ENCODE measurements around the gene GPR156.
"Not testable (repeated sequence)": the region's sequence is repeated elsewhere in the genome, so short reads cannot be mapped to it uniquely, and the experiment has no call there.

Gene GPR156

GRCh38 chr3:120298996-120299395 lies 14.0 kb upstream of the GPR156 start:
- Histone ChIP-seq H3K9me3 (ENCODE audit: control extremely low read depth in 1 of 5, control insufficient read depth in 4 of 5, insufficient read depth in 2 of 5, low read depth in 1 of 5, low read length in 4 of 5) (no peaks in the 10 kb centered on the region), H3K4me1 (ENCODE audit: control extremely low read depth in 1 of 4, control insufficient read depth in 4 of 4, insufficient read depth in 4 of 4, low read length in 3 of 4) (no peaks in the 10 kb centered on the region), H3K4me3 (ENCODE audit: control insufficient read depth in 1 of 7, extremely low read depth in 1 of 7, insufficient read depth in 4 of 7, low read depth in 2 of 7, low read length in 6 of 7) (no peak overlapping the region), H3K27me3 (replicated peaks in 2 of 5; ENCODE audit: control insufficient read depth in 4 of 5, insufficient read depth in 5 of 5, low read length in 4 of 5) (no peaks in the 10 kb centered on the region), H3K36me3 (ENCODE audit: control insufficient read depth in 4 of 4, insufficient read depth in 4 of 4, low read length in 3 of 4) (no peaks in the 10 kb centered on the region), H3K27ac (ENCODE audit: insufficient read depth in 1 of 2, low read depth in 1 of 2, low read length in 2 of 2, poor library complexity in 1 of 2, severe bottlenecking in 2 of 2) (no peak overlapping the region)
- no peak for DNase-seq
- ChIA-PET CTCF (interaction anchor here (0.6 kb wide), 1 partner anchor 76 kb away, joined by 3 read pairs; no protein-coding TSS in a partner anchor), POLR2A (no interaction called here)

- H3K4me1 ChIP-seq (ENCODE audit: control extremely low read depth in 1 of 4, control insufficient read depth in 4 of 4, insufficient read depth in 4 of 4, low read length in 3 of 4); DNase-seq; H3K27ac ChIP-seq (ENCODE audit: insufficient read depth in 1 of 2, low read depth in 1 of 2, low read length in 2 of 2, poor library complexity in 1 of 2, severe bottlenecking in 2 of 2); H3K4me3 ChIP-seq (ENCODE audit: control insufficient read depth in 1 of 7, extremely low read depth in 1 of 7, insufficient read depth in 4 of 7, low read depth in 2 of 7, low read length in 6 of 7); H3K36me3 ChIP-seq (ENCODE audit: control insufficient read depth in 4 of 4, insufficient read depth in 4 of 4, low read length in 3 of 4); POLR2A ChIA-PET; CTCF ChIA-PET: not testable (repeated sequence)
- H3K9me3 ChIP-seq (ENCODE audit: control extremely low read depth in 1 of 5, control insufficient read depth in 4 of 5, insufficient read depth in 2 of 5, low read depth in 1 of 5, low read length in 4 of 5) = peaks cover 0 to 13% (median 0%) of the 10 kb centered on the region in 5 experiments
- WGBS (ENCODE audit: insufficient coverage) = no CpG with 5 or more reads among the region's 2 CpGs
- peaks cover 0 to 17% (median 3%) of the 10 kb centered on the region in 5 experiments for H3K27me3 ChIP-seq (replicated peaks in 2 of 5; ENCODE audit: control insufficient read depth in 4 of 5, insufficient read depth in 5 of 5, low read length in 4 of 5)
Observed at GRCh38 chr3:120291552-120291951, 6.5 kb upstream of the GPR156 start.

- ChIA-PET CTCF (no interaction called here), POLR2A (no interaction called here)
- Histone ChIP-seq H3K4me1 (ENCODE audit: control extremely low read depth in 1 of 4, control insufficient read depth in 4 of 4, insufficient read depth in 4 of 4, low read length in 3 of 4) (peaks cover 0 to 8% (median 7%) of the 10 kb centered on the region in 4 experiments), H3K27me3 (replicated peaks in 2 of 5; ENCODE audit: control insufficient read depth in 4 of 5, insufficient read depth in 5 of 5, low read length in 4 of 5) (peaks cover 0 to 36% (median 15%) of the 10 kb centered on the region in 5 experiments), H3K27ac (ENCODE audit: insufficient read depth in 1 of 2, low read depth in 1 of 2, low read length in 2 of 2, poor library complexity in 1 of 2, severe bottlenecking in 2 of 2) (no peak overlapping the region), H3K9me3 (ENCODE audit: control extremely low read depth in 1 of 5, control insufficient read depth in 4 of 5, insufficient read depth in 2 of 5, low read depth in 1 of 5, low read length in 4 of 5) (peaks cover 0 to 13% (median 0%) of the 10 kb centered on the region in 5 experiments), H3K36me3 (ENCODE audit: control insufficient read depth in 4 of 4, insufficient read depth in 4 of 4, low read length in 3 of 4) (no peaks in the 10 kb centered on the region), H3K4me3 (ENCODE audit: control insufficient read depth in 1 of 7, extremely low read depth in 1 of 7, insufficient read depth in 4 of 7, low read depth in 2 of 7, low read length in 6 of 7) (no peak overlapping the region)
- DNase-seq = no peak
- WGBS (ENCODE audit: insufficient coverage) = 99% methylated on average over 12 of the region's 16 CpGs
Observed at GRCh38 chr3:120289636-120290035, 4.6 kb upstream of the GPR156 start.

- 60% methylated on average over 1 of the region's 2 CpGs for WGBS (ENCODE audit: insufficient coverage)
- Histone ChIP-seq H3K36me3 (ENCODE audit: control insufficient read depth in 4 of 4, insufficient read depth in 4 of 4, low read length in 3 of 4) (no peaks in the 10 kb centered on the region), H3K27ac (ENCODE audit: insufficient read depth in 1 of 2, low read depth in 1 of 2, low read length in 2 of 2, poor library complexity in 1 of 2, severe bottlenecking in 2 of 2) (no peak overlapping the region), H3K27me3 (replicated peaks in 2 of 5; ENCODE audit: control insufficient read depth in 4 of 5, insufficient read depth in 5 of 5, low read length in 4 of 5) (peaks cover 4 to 57% (median 24%) of the 10 kb centered on the region in 5 experiments), H3K4me3 (ENCODE audit: control insufficient read depth in 1 of 7, extremely low read depth in 1 of 7, insufficient read depth in 4 of 7, low read depth in 2 of 7, low read length in 6 of 7) (no peak overlapping the region), H3K4me1 (ENCODE audit: control extremely low read depth in 1 of 4, control insufficient read depth in 4 of 4, insufficient read depth in 4 of 4, low read length in 3 of 4) (peaks cover 0 to 10% (median 8%) of the 10 kb centered on the region in 4 experiments), H3K9me3 (ENCODE audit: control extremely low read depth in 1 of 5, control insufficient read depth in 4 of 5, insufficient read depth in 2 of 5, low read depth in 1 of 5, low read length in 4 of 5) (no peaks in the 10 kb centered on the region)
- DNase-seq = peak in 2 of 3 donors; percentile 14 to 40
- POLR2A ChIA-PET = no interaction called here
- CTCF ChIA-PET = no interaction called here
Observed at GRCh38 chr3:120286465-120286864, 1.4 kb upstream of the GPR156 start.

DNA sequence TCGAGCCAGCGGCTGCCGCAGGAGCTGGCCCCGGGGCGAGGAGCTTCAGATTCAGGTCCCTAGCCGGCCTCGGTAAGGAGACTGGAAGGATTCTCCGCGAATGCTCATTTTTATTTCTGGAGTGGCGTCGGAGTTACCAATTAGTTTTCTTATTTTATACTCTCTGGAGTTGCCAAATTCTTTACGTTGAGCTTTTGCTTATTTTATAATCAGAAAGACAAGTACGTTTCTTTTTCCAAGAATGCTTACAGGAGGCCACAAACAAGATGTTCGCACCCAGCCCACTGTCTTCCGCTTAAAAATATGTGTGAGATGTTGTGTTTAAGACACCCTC lies 453 bp upstream of the GPR156 start:
- 64% methylated on average over 7 of the region's 15 CpGs for WGBS (ENCODE audit: insufficient coverage)
- Histone ChIP-seq H3K27ac (ENCODE audit: insufficient read depth in 1 of 2, low read depth in 1 of 2, low read length in 2 of 2, poor library complexity in 1 of 2, severe bottlenecking in 2 of 2) (no peak overlapping the region), H3K4me1 (ENCODE audit: control extremely low read depth in 1 of 4, control insufficient read depth in 4 of 4, insufficient read depth in 4 of 4, low read length in 3 of 4) (peaks cover 0 to 10% (median 8%) of the 10 kb centered on the region in 4 experiments), H3K27me3 (replicated peaks in 2 of 5; ENCODE audit: control insufficient read depth in 4 of 5, insufficient read depth in 5 of 5, low read length in 4 of 5) (peaks cover 4 to 59% (median 24%) of the 10 kb centered on the region in 5 experiments), H3K9me3 (ENCODE audit: control extremely low read depth in 1 of 5, control insufficient read depth in 4 of 5, insufficient read depth in 2 of 5, low read depth in 1 of 5, low read length in 4 of 5) (no peaks in the 10 kb centered on the region), H3K36me3 (ENCODE audit: control insufficient read depth in 4 of 4, insufficient read depth in 4 of 4, low read length in 3 of 4) (no peaks in the 10 kb centered on the region), H3K4me3 (ENCODE audit: control insufficient read depth in 1 of 7, extremely low read depth in 1 of 7, insufficient read depth in 4 of 7, low read depth in 2 of 7, low read length in 6 of 7) (peak overlapping the region in 4 of 7 experiments; percentile 48 to 68 (median 57))
- POLR2A ChIA-PET = no interaction called here
- no peak for DNase-seq
- CTCF ChIA-PET = no interaction called here

DNA sequence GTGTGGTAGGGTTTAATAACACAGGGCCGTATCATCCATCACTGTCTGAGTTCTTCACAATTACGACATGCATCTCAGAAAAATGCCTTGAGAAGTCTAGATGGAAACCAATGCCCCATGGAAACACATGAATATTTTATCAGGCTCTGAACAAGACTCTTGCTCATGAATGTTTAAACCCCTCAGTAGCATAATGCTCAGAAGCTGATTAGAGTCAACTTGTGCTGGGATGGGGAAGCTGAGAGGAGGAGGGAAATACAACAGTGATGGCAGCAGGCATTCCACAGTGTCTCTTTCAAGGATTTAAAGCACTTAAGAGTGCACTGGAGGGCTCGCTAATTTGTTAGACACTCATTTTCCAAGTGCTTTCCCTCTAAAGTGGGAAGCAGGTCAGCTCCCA lies 3.8 kb downstream of the GPR156 start:
- Histone ChIP-seq H3K27ac (ENCODE audit: insufficient read depth in 1 of 2, low read depth in 1 of 2, low read length in 2 of 2, poor library complexity in 1 of 2, severe bottlenecking in 2 of 2) (no peak overlapping the region), H3K4me3 (ENCODE audit: control insufficient read depth in 1 of 7, extremely low read depth in 1 of 7, insufficient read depth in 4 of 7, low read depth in 2 of 7, low read length in 6 of 7) (no peak overlapping the region), H3K4me1 (ENCODE audit: control extremely low read depth in 1 of 4, control insufficient read depth in 4 of 4, insufficient read depth in 4 of 4, low read length in 3 of 4) (peaks cover 0 to 10% (median 8%) of the 10 kb centered on the region in 4 experiments), H3K27me3 (replicated peaks in 2 of 5; ENCODE audit: control insufficient read depth in 4 of 5, insufficient read depth in 5 of 5, low read length in 4 of 5) (peaks cover 4 to 39% (median 18%) of the 10 kb centered on the region in 5 experiments), H3K9me3 (ENCODE audit: control extremely low read depth in 1 of 5, control insufficient read depth in 4 of 5, insufficient read depth in 2 of 5, low read depth in 1 of 5, low read length in 4 of 5) (no peaks in the 10 kb centered on the region), H3K36me3 (ENCODE audit: control insufficient read depth in 4 of 4, insufficient read depth in 4 of 4, low read length in 3 of 4) (no peaks in the 10 kb centered on the region)
- 100% methylated on average over 2 of the region's 3 CpGs for WGBS (ENCODE audit: insufficient coverage)
- no peak for DNase-seq
- CTCF ChIA-PET = interaction anchor here (1.1 kb wide), 1 partner anchor 76 kb away, joined by 3 read pairs; no protein-coding TSS in a partner anchor
- POLR2A ChIA-PET = no interaction called here

- 88% methylated on average over 3 of the region's 3 CpGs for WGBS (ENCODE audit: insufficient coverage)
- CTCF ChIA-PET = no interaction called here
Observed at GRCh38 chr3:120280566-120280965, 4.5 kb downstream of the GPR156 start.

More at GRCh38 chr3:120280566-120280965, 4.5 kb downstream of the GPR156 start:
- H3K9me3 ChIP-seq (ENCODE audit: control extremely low read depth in 1 of 5, control insufficient read depth in 4 of 5, insufficient read depth in 2 of 5, low read depth in 1 of 5, low read length in 4 of 5) = no peaks in the 10 kb centered on the region
- H3K4me1 ChIP-seq (ENCODE audit: control extremely low read depth in 1 of 4, control insufficient read depth in 4 of 4, insufficient read depth in 4 of 4, low read length in 3 of 4) = peaks cover 0 to 10% (median 8%) of the 10 kb centered on the region in 4 experiments
- no peak overlapping the region for H3K4me3 ChIP-seq (ENCODE audit: control insufficient read depth in 1 of 7, extremely low read depth in 1 of 7, insufficient read depth in 4 of 7, low read depth in 2 of 7, low read length in 6 of 7)
- POLR2A ChIA-PET = no interaction called here
- no peaks in the 10 kb centered on the region for H3K36me3 ChIP-seq (ENCODE audit: control insufficient read depth in 4 of 4, insufficient read depth in 4 of 4, low read length in 3 of 4)
- DNase-seq = no peak
- H3K27me3 ChIP-seq (replicated peaks in 2 of 5; ENCODE audit: control insufficient read depth in 4 of 5, insufficient read depth in 5 of 5, low read length in 4 of 5) = peaks cover 4 to 33% (median 12%) of the 10 kb centered on the region in 5 experiments
- no peak overlapping the region for H3K27ac ChIP-seq (ENCODE audit: insufficient read depth in 1 of 2, low read depth in 1 of 2, low read length in 2 of 2, poor library complexity in 1 of 2, severe bottlenecking in 2 of 2)
